ENCODE measurements around the gene C11orf97.
"Not testable (repeated sequence)": the region's sequence is repeated elsewhere in the genome, so short reads cannot be mapped to it uniquely, and the experiment has no call there.

The C11orf97 gene

GRCh38 chr11:94558932-94559331, 46.7 kb downstream of the C11orf97 start:
- DNase-seq = no peak

GRCh38 chr11:94559361-94559760, 47.1 kb downstream of the C11orf97 start:
- DNase-seq = no peak

- DNase-seq = no peak
Observed at GRCh38 chr11:94560834-94561233, 48.6 kb downstream of the C11orf97 start.

- DNase-seq = no peak
Observed at GRCh38 chr11:94563176-94563847, 51.1 kb downstream of the C11orf97 start.

- DNase-seq = no peak
Observed at GRCh38 chr11:94563848-94564467, 51.7 kb downstream of the C11orf97 start.

GRCh38 chr11:94567181-94567670, 55.0 kb downstream of the C11orf97 start, which contains the start of gene PIWIL4:
Gene PIWIL4 (plus strand): TSS chr11:94567368. CDS start chr11:94567519, 151 bp downstream.
- no peak for DNase-seq

GRCh38 chr11:94568200-94568599, 55.9 kb downstream of the C11orf97 start:
- DNase-seq = no peak

GRCh38 chr11:94568717-94569116, 56.5 kb downstream of the C11orf97 start:
- DNase-seq = no peak

- DNase-seq = not testable (repeated sequence)
Observed at GRCh38 chr11:94572975-94573374, 60.7 kb downstream of the C11orf97 start.

GRCh38 chr11:94574193-94574961, 62.1 kb downstream of the C11orf97 start:
- DNase-seq = no peak

- DNase-seq = no peak
Observed at GRCh38 chr11:94576306-94576705, 64.0 kb downstream of the C11orf97 start.

- no peak for DNase-seq
Observed at GRCh38 chr11:94577841-94578240, 65.6 kb downstream of the C11orf97 start.
